Adipocyte (in vitro differentiated cells): Measurements from ENCODE around the gene MAPT.

Experiments
- DNase-seq: peaks from one replicate; pipeline ENCODE4 v3.0.0-alpha.2; 2015; ENCODE audit warnings: low read depth
- H3K27me3 ChIP-seq: replicated peaks from 2 replicates; pipeline ENCODE4 v1.7.0; 2013; ENCODE audit warnings: mild to moderate bottlenecking, low read length, moderate library complexity; ENCODE audit not compliant: control insufficient read depth, insufficient read depth
- H3K36me3 ChIP-seq: 2 replicates; pipeline ENCODE4 v1.7.0; 2013; ENCODE audit warnings: low read length, mild to moderate bottlenecking, moderate library complexity; ENCODE audit not compliant: control insufficient read depth, insufficient read depth, severe bottlenecking
- H3K4me1 ChIP-seq: 2 replicates; pipeline ENCODE4 v1.7.0; 2013; ENCODE audit warnings: mild to moderate bottlenecking, low read length, moderate library complexity; ENCODE audit not compliant: control insufficient read depth, insufficient read depth
- H3K4me3 ChIP-seq: 2 replicates; pipeline ENCODE4 v1.7.0; 2013; ENCODE audit warnings: mild to moderate bottlenecking, low read length, moderate library complexity
- H3K9ac ChIP-seq: 2 replicates; pipeline ENCODE4 v1.7.0; 2013; ENCODE audit warnings: mild to moderate bottlenecking, low read length, moderate library complexity
- H3K9me3 ChIP-seq: 2 replicates; pipeline ENCODE4 v1.7.0; 2013; ENCODE audit warnings: mild to moderate bottlenecking, low read length, moderate library complexity; ENCODE audit not compliant: control insufficient read depth

The MAPT gene

DNA sequence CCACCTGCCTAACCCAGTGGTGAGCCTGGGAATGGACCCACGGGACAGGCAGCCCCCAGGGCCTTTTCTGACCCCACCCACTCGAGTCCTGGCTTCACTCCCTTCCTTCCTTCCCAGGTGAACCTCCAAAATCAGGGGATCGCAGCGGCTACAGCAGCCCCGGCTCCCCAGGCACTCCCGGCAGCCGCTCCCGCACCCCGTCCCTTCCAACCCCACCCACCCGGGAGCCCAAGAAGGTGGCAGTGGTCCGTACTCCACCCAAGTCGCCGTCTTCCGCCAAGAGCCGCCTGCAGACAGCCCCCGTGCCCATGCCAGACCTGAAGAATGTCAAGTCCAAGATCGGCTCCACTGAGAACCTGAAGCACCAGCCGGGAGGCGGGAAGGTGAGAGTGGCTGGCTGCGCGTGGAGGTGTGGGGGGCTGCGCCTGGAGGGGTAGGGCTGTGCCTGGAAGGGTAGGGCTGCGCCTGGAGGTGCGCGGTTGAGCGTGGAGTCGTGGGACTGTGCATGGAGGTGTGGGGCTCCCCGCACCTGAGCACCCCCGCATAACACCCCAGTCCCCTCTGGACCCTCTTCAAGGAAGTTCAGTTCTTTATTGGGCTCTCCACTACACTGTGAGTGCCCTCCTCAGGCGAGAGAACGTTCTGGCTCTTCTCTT, 102.1 kb downstream of the MAPT start:
- H3K9ac ChIP-seq = no peak overlapping the region
- no peak overlapping the region for H3K4me3 ChIP-seq
- no peaks in the 10 kb centered on the region for H3K9me3 ChIP-seq
- no peaks in the 10 kb centered on the region for H3K36me3 ChIP-seq
- H3K27me3 ChIP-seq = no peaks in the 10 kb centered on the region
- DNase-seq = no peak
- H3K4me1 ChIP-seq = peaks cover 14% of the 10 kb centered on the region

DNA sequence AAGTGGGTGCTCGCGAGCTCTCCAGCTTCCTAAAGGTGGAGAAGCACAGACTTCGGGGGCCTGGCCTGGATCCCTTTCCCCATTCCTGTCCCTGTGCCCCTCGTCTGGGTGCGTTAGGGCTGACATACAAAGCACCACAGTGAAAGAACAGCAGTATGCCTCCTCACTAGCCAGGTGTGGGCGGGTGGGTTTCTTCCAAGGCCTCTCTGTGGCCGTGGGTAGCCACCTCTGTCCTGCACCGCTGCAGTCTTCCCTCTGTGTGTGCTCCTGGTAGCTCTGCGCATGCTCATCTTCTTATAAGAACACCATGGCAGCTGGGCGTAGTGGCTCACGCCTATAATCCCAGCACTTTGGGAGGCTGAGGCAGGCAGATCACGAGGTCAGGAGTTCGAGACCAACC, 102.8 kb downstream of the MAPT start:
- Histone ChIP-seq H3K4me3 (no peak overlapping the region), H3K9ac (no peak overlapping the region), H3K27me3 (no peaks in the 10 kb centered on the region), H3K36me3 (no peaks in the 10 kb centered on the region), H3K9me3 (no peaks in the 10 kb centered on the region), H3K4me1 (peaks cover 14% of the 10 kb centered on the region)
- no peak for DNase-seq

DNA sequence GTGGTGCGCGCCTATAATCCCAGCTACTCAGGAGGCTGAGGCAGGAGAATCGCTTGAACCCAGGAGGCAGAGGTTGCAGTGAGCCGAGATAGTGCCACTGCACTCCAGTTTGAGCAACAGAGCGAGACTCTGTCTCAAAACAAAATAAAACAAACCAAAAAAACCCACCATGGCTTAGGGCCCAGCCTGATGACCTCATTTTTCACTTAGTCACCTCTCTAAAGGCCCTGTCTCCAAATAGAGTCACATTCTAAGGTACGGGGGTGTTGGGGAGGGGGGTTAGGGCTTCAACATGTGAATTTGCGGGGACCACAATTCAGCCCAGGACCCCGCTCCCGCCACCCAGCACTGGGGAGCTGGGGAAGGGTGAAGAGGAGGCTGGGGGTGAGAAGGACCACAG, 103.3 kb downstream of the MAPT start:
- no peak overlapping the region for H3K4me3 ChIP-seq
- no peak overlapping the region for H3K9ac ChIP-seq
- H3K9me3 ChIP-seq = no peaks in the 10 kb centered on the region
- peak; percentile 41 for DNase-seq
- H3K27me3 ChIP-seq = no peaks in the 10 kb centered on the region
- no peaks in the 10 kb centered on the region for H3K36me3 ChIP-seq
- peaks cover 14% of the 10 kb centered on the region for H3K4me1 ChIP-seq

DNA sequence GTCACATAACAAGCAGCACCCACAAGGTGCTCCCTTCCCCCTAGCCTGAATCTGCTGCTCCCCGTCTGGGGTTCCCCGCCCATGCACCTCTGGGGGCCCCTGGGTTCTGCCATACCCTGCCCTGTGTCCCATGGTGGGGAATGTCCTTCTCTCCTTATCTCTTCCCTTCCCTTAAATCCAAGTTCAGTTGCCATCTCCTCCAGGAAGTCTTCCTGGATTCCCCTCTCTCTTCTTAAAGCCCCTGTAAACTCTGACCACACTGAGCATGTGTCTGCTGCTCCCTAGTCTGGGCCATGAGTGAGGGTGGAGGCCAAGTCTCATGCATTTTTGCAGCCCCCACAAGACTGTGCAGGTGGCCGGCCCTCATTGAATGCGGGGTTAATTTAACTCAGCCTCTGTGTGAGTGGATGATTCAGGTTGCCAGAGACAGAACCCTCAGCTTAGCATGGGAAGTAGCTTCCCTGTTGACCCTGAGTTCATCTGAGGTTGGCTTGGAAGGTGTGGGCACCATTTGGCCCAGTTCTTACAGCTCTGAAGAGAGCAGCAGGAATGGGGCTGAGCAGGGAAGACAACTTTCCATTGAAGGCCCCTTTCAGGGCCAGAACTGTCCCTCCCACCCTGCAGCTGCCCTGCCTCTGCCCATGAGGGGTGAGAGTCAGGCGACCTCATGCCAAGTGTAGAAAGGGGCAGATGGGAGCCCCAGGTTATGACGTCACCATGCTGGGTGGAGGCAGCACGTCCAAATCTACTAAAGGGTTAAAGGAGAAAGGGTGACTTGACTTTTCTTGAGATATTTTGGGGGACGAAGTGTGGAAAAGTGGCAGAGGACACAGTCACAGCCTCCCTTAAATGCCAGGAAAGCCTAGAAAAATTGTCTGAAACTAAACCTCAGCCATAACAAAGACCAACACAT, 104.9 kb downstream of the MAPT start, which contains the start of gene STH:
Gene STH (plus strand): TSS at position 264 of the 913 bp plus-strand sequence. CDS start 30 bp downstream, at position 294.
- no peak within 1 kb of the TSS for H3K9ac ChIP-seq
- H3K27me3 ChIP-seq = no peaks in the 10 kb centered on the region
- no peak within 1 kb of the TSS for H3K4me3 ChIP-seq

DNA sequence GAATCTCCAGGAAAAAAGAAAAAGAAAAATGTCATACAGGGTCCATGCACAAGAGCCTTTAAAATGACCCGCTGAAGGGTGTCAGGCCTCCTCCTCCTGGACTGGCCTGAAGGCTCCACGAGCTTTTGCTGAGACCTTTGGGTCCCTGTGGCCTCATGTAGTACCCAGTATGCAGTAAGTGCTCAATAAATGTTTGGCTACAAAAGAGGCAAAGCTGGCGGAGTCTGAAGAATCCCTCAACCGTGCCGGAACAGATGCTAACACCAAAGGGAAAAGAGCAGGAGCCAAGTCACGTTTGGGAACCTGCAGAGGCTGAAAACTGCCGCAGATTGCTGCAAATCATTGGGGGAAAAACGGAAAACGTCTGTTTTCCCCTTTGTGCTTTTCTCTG, 105.5 kb downstream of the MAPT start:
- no peak overlapping the region for H3K4me3 ChIP-seq
- H3K36me3 ChIP-seq = no peaks in the 10 kb centered on the region
- H3K4me1 ChIP-seq = peaks cover 24% of the 10 kb centered on the region
- no peak overlapping the region for H3K9ac ChIP-seq
- no peak for DNase-seq
- no peaks in the 10 kb centered on the region for H3K27me3 ChIP-seq
- H3K9me3 ChIP-seq = no peaks in the 10 kb centered on the region

More for the DNA sequence above, 104.9 kb downstream of the MAPT start, which contains the start of gene STH:
- no peak for DNase-seq
- Histone ChIP-seq H3K4me1 (peaks cover 20% of the 10 kb centered on the region), H3K9me3 (no peaks in the 10 kb centered on the region), H3K36me3 (no peaks in the 10 kb centered on the region)

DNA sequence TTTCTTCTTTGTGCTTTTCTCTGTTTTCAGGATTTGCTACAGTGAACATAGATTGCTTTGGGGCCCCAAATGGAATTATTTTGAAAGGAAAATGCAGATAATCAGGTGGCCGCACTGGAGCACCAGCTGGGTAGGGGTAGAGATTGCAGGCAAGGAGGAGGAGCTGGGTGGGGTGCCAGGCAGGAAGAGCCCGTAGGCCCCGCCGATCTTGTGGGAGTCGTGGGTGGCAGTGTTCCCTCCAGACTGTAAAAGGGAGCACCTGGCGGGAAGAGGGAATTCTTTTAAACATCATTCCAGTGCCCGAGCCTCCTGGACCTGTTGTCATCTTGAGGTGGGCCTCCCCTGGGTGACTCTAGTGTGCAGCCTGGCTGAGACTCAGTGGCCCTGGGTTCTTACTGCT, 105.9 kb downstream of the MAPT start:
- Histone ChIP-seq H3K9ac (no peak overlapping the region), H3K9me3 (no peaks in the 10 kb centered on the region), H3K36me3 (no peaks in the 10 kb centered on the region), H3K27me3 (no peaks in the 10 kb centered on the region), H3K4me3 (no peak overlapping the region), H3K4me1 (peaks cover 22% of the 10 kb centered on the region)
- DNase-seq = no peak

DNA sequence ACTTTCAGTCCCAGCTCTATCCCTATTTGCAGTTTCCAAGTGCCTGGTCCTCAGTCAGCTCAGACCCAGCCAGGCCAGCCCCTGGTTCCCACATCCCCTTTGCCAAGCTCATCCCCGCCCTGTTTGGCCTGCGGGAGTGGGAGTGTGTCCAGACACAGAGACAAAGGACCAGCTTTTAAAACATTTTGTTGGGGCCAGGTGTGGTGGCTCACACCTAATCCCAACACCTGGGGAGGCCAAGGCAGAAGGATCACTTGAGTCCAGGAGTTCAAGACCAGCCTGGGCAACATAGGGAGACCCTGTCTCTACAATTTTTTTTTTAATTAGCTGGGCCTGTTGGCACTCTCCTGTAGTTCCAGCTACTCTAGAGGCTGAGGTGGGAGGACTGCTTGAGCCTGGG, 106.4 kb downstream of the MAPT start:
- H3K36me3 ChIP-seq = no peaks in the 10 kb centered on the region
- DNase-seq = no peak
- H3K27me3 ChIP-seq = no peaks in the 10 kb centered on the region
- H3K4me1 ChIP-seq = peaks cover 19% of the 10 kb centered on the region
- no peak overlapping the region for H3K4me3 ChIP-seq
- no peaks in the 10 kb centered on the region for H3K9me3 ChIP-seq
- H3K9ac ChIP-seq = no peak overlapping the region

DNA sequence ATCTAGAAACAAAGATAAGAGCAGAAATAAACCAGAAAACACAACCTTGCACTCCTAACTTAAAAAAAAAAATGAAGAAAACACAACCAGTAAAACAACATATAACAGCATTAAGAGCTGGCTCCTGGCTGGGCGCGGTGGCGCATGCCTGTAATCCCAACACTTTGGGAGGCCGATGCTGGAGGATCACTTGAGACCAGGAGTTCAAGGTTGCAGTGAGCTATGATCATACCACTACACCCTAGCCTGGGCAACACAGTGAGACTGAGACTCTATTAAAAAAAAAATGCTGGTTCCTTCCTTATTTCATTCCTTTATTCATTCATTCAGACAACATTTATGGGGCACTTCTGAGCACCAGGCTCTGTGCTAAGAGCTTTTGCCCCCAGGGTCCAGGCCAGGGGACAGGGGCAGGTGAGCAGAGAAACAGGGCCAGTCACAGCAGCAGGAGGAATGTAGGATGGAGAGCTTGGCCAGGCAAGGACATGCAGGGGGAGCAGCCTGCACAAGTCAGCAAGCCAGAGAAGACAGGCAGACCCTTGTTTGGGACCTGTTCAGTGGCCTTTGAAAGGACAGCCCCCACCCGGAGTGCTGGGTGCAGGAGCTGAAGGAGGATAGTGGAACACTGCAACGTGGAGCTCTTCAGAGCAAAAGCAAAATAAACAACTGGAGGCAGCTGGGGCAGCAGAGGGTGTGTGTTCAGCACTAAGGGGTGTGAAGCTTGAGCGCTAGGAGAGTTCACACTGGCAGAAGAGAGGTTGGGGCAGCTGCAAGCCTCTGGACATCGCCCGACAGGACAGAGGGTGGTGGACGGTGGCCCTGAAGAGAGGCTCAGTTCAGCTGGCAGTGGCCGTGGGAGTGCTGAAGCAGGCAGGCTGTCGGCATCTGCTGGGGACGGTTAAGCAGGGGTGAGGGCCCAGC, 107.3 kb downstream of the MAPT start:
- Histone ChIP-seq H3K36me3 (no peaks in the 10 kb centered on the region), H3K9ac (no peak overlapping the region), H3K9me3 (no peaks in the 10 kb centered on the region), H3K4me3 (no peak overlapping the region), H3K4me1 (peaks cover 19% of the 10 kb centered on the region), H3K27me3 (no peaks in the 10 kb centered on the region)
- DNase-seq = no peak

DNA sequence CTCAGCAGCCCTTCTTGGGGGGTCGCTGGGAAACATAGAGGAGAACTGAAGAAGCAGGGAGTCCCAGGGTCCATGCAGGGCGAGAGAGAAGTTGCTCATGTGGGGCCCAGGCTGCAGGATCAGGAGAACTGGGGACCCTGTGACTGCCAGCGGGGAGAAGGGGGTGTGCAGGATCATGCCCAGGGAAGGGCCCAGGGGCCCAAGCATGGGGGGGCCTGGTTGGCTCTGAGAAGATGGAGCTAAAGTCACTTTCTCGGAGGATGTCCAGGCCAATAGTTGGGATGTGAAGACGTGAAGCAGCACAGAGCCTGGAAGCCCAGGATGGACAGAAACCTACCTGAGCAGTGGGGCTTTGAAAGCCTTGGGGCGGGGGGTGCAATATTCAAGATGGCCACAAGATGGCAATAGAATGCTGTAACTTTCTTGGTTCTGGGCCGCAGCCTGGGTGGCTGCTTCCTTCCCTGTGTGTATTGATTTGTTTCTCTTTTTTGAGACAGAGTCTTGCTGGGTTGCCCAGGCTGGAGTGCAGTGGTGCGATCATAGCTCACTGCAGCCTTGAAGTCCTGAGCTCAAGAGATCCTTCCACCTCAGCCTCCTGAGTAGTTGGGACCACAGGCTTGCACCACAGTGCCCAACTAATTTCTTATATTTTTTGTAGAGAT, 108.1 kb downstream of the MAPT start:
- peak; percentile 84 for DNase-seq
- Histone ChIP-seq H3K4me1 (peaks cover 19% of the 10 kb centered on the region), H3K9me3 (no peaks in the 10 kb centered on the region), H3K4me3 (no peak overlapping the region), H3K36me3 (no peaks in the 10 kb centered on the region), H3K27me3 (no peaks in the 10 kb centered on the region), H3K9ac (no peak overlapping the region)

DNA sequence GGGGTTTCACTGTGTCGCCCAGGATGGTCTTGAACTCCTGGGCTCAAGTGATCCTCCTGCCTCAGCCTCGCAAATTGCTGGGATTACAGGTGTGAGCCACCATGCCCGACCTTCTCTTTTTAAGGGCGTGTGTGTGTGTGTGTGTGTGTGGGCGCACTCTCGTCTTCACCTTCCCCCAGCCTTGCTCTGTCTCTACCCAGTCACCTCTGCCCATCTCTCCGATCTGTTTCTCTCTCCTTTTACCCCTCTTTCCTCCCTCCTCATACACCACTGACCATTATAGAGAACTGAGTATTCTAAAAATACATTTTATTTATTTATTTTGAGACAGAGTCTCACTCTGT, 108.6 kb downstream of the MAPT start:
- no peak overlapping the region for H3K4me3 ChIP-seq
- H3K9ac ChIP-seq = no peak overlapping the region
- DNase-seq = no peak
- no peaks in the 10 kb centered on the region for H3K9me3 ChIP-seq
- H3K36me3 ChIP-seq = no peaks in the 10 kb centered on the region
- H3K4me1 ChIP-seq = peaks cover 19% of the 10 kb centered on the region
- H3K27me3 ChIP-seq = no peaks in the 10 kb centered on the region
